HAP-1 (cell line): ENCODE data around the gene RFX4.

Experiments
- DNase-seq, 2 experiments: peaks; one replicate each; pipeline ENCODE4 v3.0.0-alpha.2; 2016 to 2020; ENCODE audit warnings: low spot score in 2 of 2
- H3K27me3 ChIP-seq: fragments of 250-450 bp; sonication (Bioruptor Pico); 2 replicates; pipeline ENCODE4 v1.5.1; 2020; ENCODE audit warnings: low read depth, mild to moderate bottlenecking, moderate library complexity
- H3K36me3 ChIP-seq: fragments of 250-450 bp; sonication (Bioruptor Pico); replicated peaks from 2 replicates; pipeline ENCODE4 v1.5.1; 2020; ENCODE audit warnings: mild to moderate bottlenecking
- H3K4me1 ChIP-seq: fragments of 250-450 bp; sonication (Bioruptor Pico); 2 replicates; pipeline ENCODE4 v1.5.1; 2020; ENCODE audit warnings: mild to moderate bottlenecking
- H3K4me3 ChIP-seq: fragments of 250-450 bp; sonication (Bioruptor Pico); 2 replicates; pipeline ENCODE4 v1.5.1; 2020; ENCODE audit warnings: mild to moderate bottlenecking, moderate library complexity
- H3K9me3 ChIP-seq: fragments of 250-450 bp; sonication (Bioruptor Pico); 2 replicates; pipeline ENCODE4 v1.5.1; 2020; ENCODE audit warnings: mild to moderate bottlenecking, moderate library complexity
- in situ Hi-C: fragments of 300-500 bp; cut with MboI; formaldehyde crosslinking; loops from 3 replicates; pipeline ENCODE4 v1.14.3; 2020; ENCODE audit warnings: low sequenced_read_pairs, inconsistent platforms, mixed read lengths

RFX4 gene

DNA sequence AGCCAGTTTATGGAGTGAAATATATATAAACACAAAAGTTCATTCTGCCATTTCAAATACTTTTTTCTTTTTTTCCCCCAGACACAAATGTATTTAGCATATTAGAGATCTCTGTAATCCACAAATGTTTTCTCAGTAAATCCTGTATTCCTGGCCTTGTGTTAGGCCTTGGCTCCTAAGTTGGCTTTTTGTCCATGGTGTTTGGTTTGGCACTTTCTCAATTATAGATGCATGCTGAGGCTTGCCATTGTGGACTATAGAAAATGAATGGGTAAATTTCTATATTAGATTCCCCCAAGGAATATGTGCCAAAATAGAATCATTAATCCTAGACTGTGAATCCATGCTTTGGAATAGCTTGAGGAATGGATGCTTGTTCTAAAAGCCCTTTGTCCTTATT lies 208.7 kb downstream of the RFX4 start:
- in situ Hi-C loops = no loop called here
- Histone ChIP-seq H3K27me3 (no peaks in the 10 kb centered on the region), H3K4me1 (no peaks in the 10 kb centered on the region), H3K36me3 (0 out of 2 replicates have a peak, but pooled peaks cover 6% of the 10 kb centered on the region), H3K4me3 (no peak overlapping the region), H3K9me3 (no peaks in the 10 kb centered on the region)
- peak in 1 of 2 experiments; percentile 32 for DNase-seq

DNA sequence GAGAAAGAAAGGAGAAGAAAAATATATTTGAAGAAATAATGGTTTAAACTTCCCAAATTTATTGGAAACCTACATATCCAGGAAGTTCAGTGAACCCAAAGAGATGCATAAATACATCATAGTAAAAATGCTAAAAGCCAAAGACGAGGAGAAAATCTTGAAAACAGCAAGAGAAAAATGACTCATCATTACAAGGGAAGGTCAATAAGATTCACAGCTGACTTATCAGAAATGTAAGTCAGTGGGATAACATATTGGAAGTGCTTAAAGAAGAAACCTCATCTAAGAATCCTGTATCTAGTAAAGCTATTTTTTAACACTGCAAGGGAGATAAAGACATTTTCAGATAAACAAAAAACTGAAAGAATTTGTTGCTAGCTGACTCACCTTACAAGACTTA lies 211.6 kb downstream of the RFX4 start:
- Histone ChIP-seq H3K27me3 (no peaks in the 10 kb centered on the region), H3K4me3 (no peak overlapping the region), H3K36me3 (0 out of 2 replicates have a peak, but pooled peaks cover 2% of the 10 kb centered on the region), H3K4me1 (no peaks in the 10 kb centered on the region), H3K9me3 (no peaks in the 10 kb centered on the region)
- no peak for DNase-seq
- in situ Hi-C loops = no loop called here

DNA sequence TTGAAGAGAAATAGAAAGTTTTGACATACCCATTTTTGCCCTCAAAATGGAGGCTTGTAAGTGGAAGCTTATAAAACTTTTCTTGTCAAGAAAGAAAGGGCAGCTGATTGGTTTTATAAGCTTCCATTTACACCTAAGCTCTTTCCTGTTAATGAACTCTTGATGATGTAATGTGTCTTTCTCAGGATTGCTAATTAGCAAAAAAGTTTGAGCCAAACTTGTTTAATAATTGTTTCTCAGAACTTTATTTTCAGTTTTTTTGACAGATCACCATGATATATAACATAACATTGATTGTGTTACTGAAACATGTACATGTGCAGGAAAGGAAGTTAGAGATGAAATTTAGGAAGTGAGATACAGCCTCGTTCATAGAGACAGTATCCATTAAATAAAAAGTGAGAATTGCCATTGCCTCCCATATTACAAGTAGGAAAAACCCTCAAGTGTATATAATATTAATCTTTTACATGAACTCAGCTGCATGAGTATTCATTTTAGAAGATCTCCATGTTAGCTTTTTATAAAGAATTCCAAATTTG lies 218.4 kb downstream of the RFX4 start:
- no peaks in the 10 kb centered on the region for H3K27me3 ChIP-seq
- H3K36me3 ChIP-seq = peaks cover 5% of the 10 kb centered on the region; the same call in 1 of the 2 replicates
- no peaks in the 10 kb centered on the region for H3K9me3 ChIP-seq
- in situ Hi-C loops = no loop called here
- no peak for DNase-seq
- no peak overlapping the region for H3K4me3 ChIP-seq
- H3K4me1 ChIP-seq = no peaks in the 10 kb centered on the region

DNA sequence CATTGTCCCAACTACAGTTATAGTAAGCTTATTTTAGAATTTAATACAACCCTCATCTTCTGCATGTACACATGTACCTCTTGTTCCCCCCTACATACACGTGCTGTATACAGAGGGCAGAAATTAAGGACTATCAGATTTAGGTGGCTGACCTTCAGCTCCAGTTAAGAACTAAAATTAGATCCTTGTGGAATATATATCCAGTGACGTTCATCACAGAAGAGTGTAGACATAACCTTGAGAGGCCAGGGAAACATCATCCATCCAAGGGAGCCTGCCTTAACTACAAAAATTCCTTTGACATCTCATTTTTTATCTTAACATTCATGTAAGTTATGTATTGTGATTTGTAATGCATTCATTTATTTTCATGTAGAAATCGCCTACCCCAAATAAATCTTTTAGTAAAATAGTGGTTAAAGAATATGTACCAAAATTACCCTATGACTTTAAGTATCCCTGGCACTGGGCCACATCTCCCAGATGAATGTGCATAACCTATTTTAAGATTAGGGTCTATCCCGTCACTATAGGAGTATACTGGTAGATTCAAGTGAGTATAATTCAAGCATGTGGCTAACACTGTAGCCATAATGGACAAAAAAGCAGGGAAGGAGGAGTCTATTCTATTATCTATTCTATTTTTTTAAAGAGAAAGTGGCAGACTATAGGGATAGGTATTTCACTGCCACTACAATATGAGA lies 219.2 kb downstream of the RFX4 start:
- in situ Hi-C loops = no loop called here
- Histone ChIP-seq H3K9me3 (no peaks in the 10 kb centered on the region), H3K4me1 (no peaks in the 10 kb centered on the region), H3K27me3 (no peaks in the 10 kb centered on the region), H3K36me3 (peaks cover 5% of the 10 kb centered on the region; the same call in 1 of the 2 replicates), H3K4me3 (no peak overlapping the region)
- no peak for DNase-seq

- H3K4me3 ChIP-seq = no peak overlapping the region
- DNase-seq = no peak
- H3K36me3 ChIP-seq = peaks cover 5% of the 10 kb centered on the region; the same call in 1 of the 2 replicates
- in situ Hi-C loops = no loop called here
- H3K9me3 ChIP-seq = no peaks in the 10 kb centered on the region
- H3K27me3 ChIP-seq = no peaks in the 10 kb centered on the region
- no peaks in the 10 kb centered on the region for H3K4me1 ChIP-seq
These were observed 221.9 kb downstream of the RFX4 start for GRCh38 chr12:106804668-106805067.
